Ectodermal cell (in vitro differentiated cells): ENCODE results near the gene PAPOLB.

Experiments used
- H3K27ac ChIP-seq: 2 replicates; pipeline ENCODE4 v1.7.0; 2013; ENCODE audit warnings: mild to moderate bottlenecking, low read depth, low read length; ENCODE audit not compliant: insufficient read depth, poor library complexity, severe bottlenecking
- H3K27me3 ChIP-seq: 2 replicates; pipeline ENCODE4 v1.7.0; 2013; ENCODE audit warnings: mild to moderate bottlenecking, low read length; ENCODE audit not compliant: insufficient read depth, control insufficient read depth, poor library complexity, severe bottlenecking
- H3K36me3 ChIP-seq: one replicate; pipeline ENCODE4 v1.7.0; 2013; ENCODE audit warnings: low read length; ENCODE audit not compliant: control insufficient read depth, insufficient read depth
- H3K4me1 ChIP-seq: one replicate; pipeline ENCODE4 v1.7.0; 2013; ENCODE audit warnings: low read length; ENCODE audit not compliant: control insufficient read depth, insufficient read depth
- H3K4me3 ChIP-seq: 2 replicates; pipeline ENCODE4 v1.7.0; 2013; ENCODE audit warnings: low read depth, low read length, control low read depth; ENCODE audit not compliant: insufficient read depth
- H3K9me3 ChIP-seq: 2 replicates; pipeline ENCODE4 v1.7.0; 2013; ENCODE audit warnings: mild to moderate bottlenecking, low read length, moderate library complexity; ENCODE audit not compliant: control insufficient read depth
- WGBS, 2 experiments: methylation state at CpG; one replicate each; pipeline ENCODE4 v1.1.7; 2013; ENCODE audit warnings: missing lambda C conversion rate in 2 of 2; 5-methylcytosine and 5-hydroxymethylcytosine counted together

The PAPOLB gene

GRCh38 chr7:4823441-4824119 is 38.2 kb downstream of the PAPOLB start:
- Histone ChIP-seq H3K9me3 (no peaks in the 10 kb centered on the region), H3K36me3 (no peaks in the 10 kb centered on the region), H3K27ac (no peak overlapping the region), H3K4me3 (no peak overlapping the region), H3K4me1 (no peaks in the 10 kb centered on the region), H3K27me3 (no peaks in the 10 kb centered on the region)
- 90 to 92% methylated on average over 14 of the region's 14 CpGs for WGBS, 2 experiments

- 93 to 95% methylated on average over 9 of the region's 9 CpGs for WGBS, 2 experiments
- no peaks in the 10 kb centered on the region for H3K36me3 ChIP-seq
- no peak overlapping the region for H3K4me3 ChIP-seq
- H3K27me3 ChIP-seq: no peaks in the 10 kb centered on the region
- no peaks in the 10 kb centered on the region for H3K4me1 ChIP-seq
- H3K27ac ChIP-seq: no peak overlapping the region
- no peaks in the 10 kb centered on the region for H3K9me3 ChIP-seq
These were observed 39.2 kb downstream of the PAPOLB start for GRCh38 chr7:4822677-4823076.

GRCh38 chr7:4820967-4821471 is 40.8 kb downstream of the PAPOLB start:
- Histone ChIP-seq H3K4me1 (no peaks in the 10 kb centered on the region), H3K9me3 (no peaks in the 10 kb centered on the region), H3K27ac (no peak overlapping the region), H3K4me3 (no peak overlapping the region), H3K27me3 (no peaks in the 10 kb centered on the region), H3K36me3 (no peaks in the 10 kb centered on the region)
- 91% methylated on average over 20 of the region's 20 CpGs for WGBS, 2 experiments

- 90 to 93% methylated on average over 19 of the region's 19 CpGs for WGBS, 2 experiments
- H3K4me1 ChIP-seq: no peaks in the 10 kb centered on the region
- H3K9me3 ChIP-seq: no peaks in the 10 kb centered on the region
- H3K4me3 ChIP-seq: no peak overlapping the region
- no peak overlapping the region for H3K27ac ChIP-seq
- no peaks in the 10 kb centered on the region for H3K36me3 ChIP-seq
- no peaks in the 10 kb centered on the region for H3K27me3 ChIP-seq
These were observed 41.3 kb downstream of the PAPOLB start for GRCh38 chr7:4820405-4820966.

- 93 to 94% methylated on average over 39 of the region's 39 CpGs for WGBS, 2 experiments
- Histone ChIP-seq H3K27me3 (no peaks in the 10 kb centered on the region), H3K36me3 (no peaks in the 10 kb centered on the region), H3K4me1 (no peaks in the 10 kb centered on the region), H3K4me3 (no peak overlapping the region), H3K27ac (no peak overlapping the region), H3K9me3 (no peaks in the 10 kb centered on the region)
These were observed 42.0 kb downstream of the PAPOLB start for GRCh38 chr7:4819560-4820404.

GRCh38 chr7:4818000-4818794 is 43.6 kb downstream of the PAPOLB start:
- Histone ChIP-seq H3K4me3 (no peak overlapping the region), H3K36me3 (no peaks in the 10 kb centered on the region), H3K27me3 (no peaks in the 10 kb centered on the region), H3K9me3 (no peaks in the 10 kb centered on the region), H3K4me1 (no peaks in the 10 kb centered on the region), H3K27ac (no peak overlapping the region)
- 92% methylated on average over 32 of the region's 32 CpGs for WGBS, 2 experiments

GRCh38 chr7:4817178-4817901 is 44.5 kb downstream of the PAPOLB start:
- H3K9me3 ChIP-seq: no peaks in the 10 kb centered on the region
- no peaks in the 10 kb centered on the region for H3K4me1 ChIP-seq
- H3K36me3 ChIP-seq: no peaks in the 10 kb centered on the region
- no peaks in the 10 kb centered on the region for H3K27me3 ChIP-seq
- no peak overlapping the region for H3K4me3 ChIP-seq
- WGBS, 2 experiments: 95% methylated on average over 38 of the region's 38 CpGs
- no peak overlapping the region for H3K27ac ChIP-seq

GRCh38 chr7:4816419-4817080 is 45.3 kb downstream of the PAPOLB start:
- Histone ChIP-seq H3K4me1 (no peaks in the 10 kb centered on the region), H3K36me3 (no peaks in the 10 kb centered on the region), H3K9me3 (no peaks in the 10 kb centered on the region), H3K27me3 (no peaks in the 10 kb centered on the region), H3K27ac (no peak overlapping the region), H3K4me3 (no peak overlapping the region)
- WGBS, 2 experiments: 93% methylated on average over 26 of the region's 26 CpGs
